OCI-LY3 (cell line): ENCODE data around the gene EYA2.

ENCODE experiments used
- CTCF ChIP-seq: fragments of 200-600, 300-600 bp; sonication (generic); IDR thresholded peaks from 2 replicates; pipeline ENCODE4 v1.5.1; 2014; ENCODE audit warnings: antibody characterized with exemption, low read length, low read depth
- EZH2phosphoT487 ChIP-seq: fragments of 200-600 bp; shearing (Covaris generic); IDR thresholded peaks from 2 replicates; pipeline ENCODE4 v1.6.1; 2018; ENCODE audit warnings: antibody characterized with exemption, mixed run types, low read depth

GRCh38 chr20:46893051-46893450, 1.6 kb upstream of the EYA2 start:
- TF ChIP-seq CTCF (no peak), EZH2phosphoT487 (no peak)
